GM12864 (cell line): Measurements from ENCODE around the gene HEMK1.

ENCODE experiments used
- DNase-seq: peaks from one replicate; pipeline ENCODE4 v3.0.0-alpha.2; 2011; ENCODE audit warnings: low read depth
- H3K4me3 ChIP-seq: 2 replicates; pipeline ENCODE4 v1.5.1; 2011; ENCODE audit warnings: mild to moderate bottlenecking, low read depth, low read length, control low read depth
- TF ChIP-seq, protein P1 (sequence below): IDR thresholded peaks from 2 replicates; pipeline ENCODE4 v1.5.1; 2011; ENCODE audit warnings: low read depth, mild to moderate bottlenecking, moderate library complexity, low read length, control low read depth, inconsistent platforms; ENCODE audit errors: missing control alignments

The HEMK1 gene

DNA sequence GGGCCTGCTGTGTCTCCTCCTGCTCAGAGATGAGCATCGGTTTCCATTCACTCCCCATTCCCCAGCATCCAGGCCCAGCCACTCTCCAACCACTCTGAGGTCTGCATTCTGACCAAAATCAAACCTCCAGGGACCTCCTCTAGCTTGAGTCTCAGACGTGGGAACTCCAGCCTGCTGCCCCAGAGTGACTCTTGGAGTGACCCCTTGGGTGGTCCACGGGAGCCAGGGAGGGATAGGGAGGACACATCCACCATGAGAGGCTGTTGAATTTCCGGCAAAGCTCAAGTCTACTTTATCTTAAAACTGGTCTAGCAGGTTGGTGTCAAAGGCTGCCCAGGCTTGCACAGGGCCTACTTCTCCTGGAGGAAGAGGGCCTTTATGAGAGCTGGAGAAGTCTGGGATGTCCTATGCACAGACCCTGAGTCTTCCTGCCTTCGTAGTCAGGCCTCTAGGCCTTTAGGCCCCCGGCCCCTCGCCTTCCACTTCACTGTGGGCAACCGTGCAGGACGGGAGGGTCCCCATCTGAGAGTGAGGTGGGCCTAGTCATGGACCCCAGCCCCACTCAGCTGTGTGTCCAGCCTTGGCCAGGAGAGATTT is 33.4 kb downstream of the HEMK1 start:
- TF ChIP-seq, protein P1, sequence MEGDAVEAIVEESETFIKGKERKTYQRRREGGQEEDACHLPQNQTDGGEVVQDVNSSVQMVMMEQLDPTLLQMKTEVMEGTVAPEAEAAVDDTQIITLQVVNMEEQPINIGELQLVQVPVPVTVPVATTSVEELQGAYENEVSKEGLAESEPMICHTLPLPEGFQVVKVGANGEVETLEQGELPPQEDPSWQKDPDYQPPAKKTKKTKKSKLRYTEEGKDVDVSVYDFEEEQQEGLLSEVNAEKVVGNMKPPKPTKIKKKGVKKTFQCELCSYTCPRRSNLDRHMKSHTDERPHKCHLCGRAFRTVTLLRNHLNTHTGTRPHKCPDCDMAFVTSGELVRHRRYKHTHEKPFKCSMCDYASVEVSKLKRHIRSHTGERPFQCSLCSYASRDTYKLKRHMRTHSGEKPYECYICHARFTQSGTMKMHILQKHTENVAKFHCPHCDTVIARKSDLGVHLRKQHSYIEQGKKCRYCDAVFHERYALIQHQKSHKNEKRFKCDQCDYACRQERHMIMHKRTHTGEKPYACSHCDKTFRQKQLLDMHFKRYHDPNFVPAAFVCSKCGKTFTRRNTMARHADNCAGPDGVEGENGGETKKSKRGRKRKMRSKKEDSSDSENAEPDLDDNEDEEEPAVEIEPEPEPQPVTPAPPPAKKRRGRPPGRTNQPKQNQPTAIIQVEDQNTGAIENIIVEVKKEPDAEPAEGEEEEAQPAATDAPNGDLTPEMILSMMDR: no peak
- H3K4me3 ChIP-seq: no peak overlapping the region
- no peak for DNase-seq

DNA sequence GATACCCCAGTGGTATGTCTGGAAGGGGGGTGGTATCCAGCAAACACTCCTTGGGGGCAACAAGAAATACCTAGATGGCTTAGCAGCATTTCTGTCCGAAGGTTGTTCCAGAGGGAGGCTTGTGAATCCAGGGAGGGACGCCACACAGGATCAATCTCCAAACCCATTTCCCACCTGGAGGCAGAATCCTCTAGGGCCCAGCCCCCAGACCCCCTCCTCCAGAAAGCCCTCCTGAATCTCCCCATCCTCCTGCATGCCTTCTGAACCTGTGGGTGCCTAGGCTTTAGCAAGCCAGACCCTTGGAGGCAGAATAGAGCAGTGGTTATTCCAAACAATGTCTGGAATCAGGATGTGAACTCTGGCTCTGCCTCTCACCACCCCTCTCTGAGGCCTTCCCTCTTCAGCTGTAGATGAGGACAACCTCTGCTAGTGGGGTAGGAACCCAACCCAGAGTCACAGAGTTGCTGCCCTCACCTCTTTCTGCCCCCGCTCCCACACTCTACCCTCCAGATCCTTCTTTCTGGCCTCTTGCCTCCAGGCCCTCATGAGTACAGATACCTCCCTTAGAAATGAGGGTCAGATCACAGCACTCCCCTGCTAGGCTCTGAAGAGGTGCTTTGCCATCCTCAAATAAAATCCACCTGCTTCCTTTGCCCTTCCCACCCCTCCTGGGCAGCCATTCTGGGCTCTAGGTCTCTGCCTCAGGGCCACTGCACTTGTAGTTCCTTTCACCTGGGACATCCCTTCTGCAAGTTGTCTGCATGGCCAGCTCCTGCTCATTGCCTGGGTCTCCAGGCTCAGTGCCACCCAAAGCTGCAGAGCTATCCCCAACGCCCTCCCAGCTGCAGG is 34.2 kb downstream of the HEMK1 start:
- no peak for DNase-seq
- TF ChIP-seq, protein P1: no peak
- H3K4me3 ChIP-seq: no peak overlapping the region

DNA sequence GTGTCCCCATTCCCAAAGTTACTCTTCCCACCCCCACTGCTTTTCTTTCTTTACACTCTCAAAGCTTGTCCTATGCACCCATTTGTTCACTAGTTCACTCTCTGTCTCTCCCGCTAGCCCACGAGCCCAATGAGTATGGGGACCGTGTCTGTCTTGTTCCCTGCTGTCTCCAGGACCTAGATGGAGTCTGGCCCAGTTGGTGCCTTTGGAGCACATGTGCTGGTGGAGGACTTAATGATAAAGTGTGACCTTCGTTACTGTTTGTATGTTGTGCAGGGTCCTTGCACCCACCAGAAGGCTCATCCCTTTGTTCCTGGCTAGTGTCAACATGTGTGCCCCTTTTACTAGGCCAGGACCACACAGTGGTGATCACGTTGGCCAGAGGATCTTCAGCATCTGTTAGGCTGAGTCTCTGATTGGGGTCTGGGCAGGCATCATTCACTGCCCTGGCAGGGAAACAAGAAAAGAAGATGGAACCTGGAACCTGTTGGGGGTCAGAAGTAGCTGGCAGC is 34.8 kb downstream of the HEMK1 start:
- TF ChIP-seq, protein P1: no peak
- H3K4me3 ChIP-seq: no peak overlapping the region
- no peak for DNase-seq

DNA sequence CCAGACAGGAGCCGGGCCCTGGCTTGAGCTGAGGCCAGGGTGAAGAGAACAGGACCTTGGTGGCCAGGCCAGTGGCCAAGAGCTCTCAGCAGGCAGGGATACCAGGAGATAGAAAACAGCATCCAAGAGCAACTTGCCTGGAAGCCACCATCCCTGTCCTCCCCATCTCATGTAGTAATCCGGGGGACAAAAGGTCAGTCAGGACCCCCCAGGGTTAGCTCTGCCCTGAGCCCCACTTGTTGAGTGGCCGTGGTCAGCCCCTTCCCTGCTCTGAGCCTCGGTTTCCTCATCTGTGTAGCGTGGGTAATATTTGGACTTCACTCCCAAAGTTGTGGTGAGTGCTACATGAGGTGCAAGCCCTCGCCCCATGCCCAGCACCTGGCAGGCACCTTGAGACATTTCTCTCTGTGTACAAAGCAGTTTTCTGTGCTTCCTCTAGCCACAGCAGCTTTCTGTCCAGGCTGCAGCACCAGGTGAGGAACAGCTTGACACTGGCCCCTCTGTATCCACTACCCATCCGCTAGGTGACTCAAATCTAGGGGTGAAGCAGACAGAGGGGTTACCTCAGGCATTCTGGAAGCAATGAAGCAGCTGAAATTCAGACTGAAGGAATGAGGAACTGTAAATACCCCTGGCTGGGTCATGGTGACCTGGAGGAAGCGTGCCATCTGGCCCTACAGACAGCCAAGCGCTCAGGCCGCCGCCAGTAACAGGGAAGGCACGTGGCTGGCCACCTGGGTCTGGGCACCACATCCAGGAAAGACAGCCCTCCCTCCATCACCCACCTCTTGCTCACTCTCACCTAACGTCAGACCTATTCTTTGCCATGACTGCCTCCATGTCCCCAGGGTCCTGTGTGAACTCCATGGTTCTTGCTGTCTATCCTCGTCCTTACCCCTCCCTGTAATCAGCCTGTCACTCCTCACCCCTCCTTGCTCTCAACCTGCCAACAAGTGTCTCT is 35.6 kb downstream of the HEMK1 start:
- no peak for DNase-seq
- H3K4me3 ChIP-seq: no peak overlapping the region
- TF ChIP-seq, protein P1: no peak

DNA sequence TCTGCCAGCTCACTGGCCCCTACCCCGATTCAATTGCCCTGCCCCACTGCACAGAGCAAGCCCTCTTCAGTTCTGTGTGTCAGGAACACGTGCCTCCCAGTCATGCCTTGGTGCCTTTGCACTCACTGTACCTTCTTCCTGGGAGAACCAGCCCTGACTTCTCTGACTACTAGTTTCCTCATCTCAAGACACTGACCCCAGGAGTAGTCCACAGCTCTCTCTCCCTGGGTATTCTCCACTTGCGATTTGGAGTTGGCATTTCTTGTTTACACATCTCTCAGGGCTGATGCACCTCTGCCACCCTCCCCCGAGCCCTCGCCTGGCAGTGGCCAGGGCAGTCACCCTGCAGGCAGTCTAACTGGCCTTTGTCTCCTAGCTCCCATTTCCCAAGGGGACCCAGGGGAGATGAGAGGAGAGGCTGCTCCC is 36.6 kb downstream of the HEMK1 start:
- TF ChIP-seq, protein P1: no peak
- no peak overlapping the region for H3K4me3 ChIP-seq
- DNase-seq: no peak

DNA sequence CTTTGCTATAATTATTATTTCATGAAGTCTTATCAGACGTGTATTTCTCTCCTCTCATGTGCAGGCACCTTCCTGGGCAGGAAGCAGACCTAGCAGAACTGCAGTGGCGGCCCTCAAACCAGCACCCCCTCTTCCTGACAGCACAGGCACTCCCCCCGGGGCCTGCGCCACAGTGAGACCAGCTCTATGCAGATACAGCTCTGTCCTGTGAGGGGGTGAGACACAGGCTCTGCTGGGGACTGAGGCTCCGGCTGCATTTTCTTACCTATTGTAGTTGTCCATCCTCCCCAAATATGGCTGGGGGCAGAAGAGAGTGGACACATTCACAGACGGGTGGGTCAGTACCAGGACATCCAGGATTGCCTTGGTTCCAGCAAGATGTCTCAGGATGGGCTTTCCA is 37.3 kb downstream of the HEMK1 start:
- no peak for DNase-seq
- TF ChIP-seq, protein P1: no peak
- H3K4me3 ChIP-seq: no peak overlapping the region
